Midbrain (tissue), 1 donor: ENCODE measurements around the gene PTPRK.

Source experiments
- DNase-seq: peaks from one replicate; lab custom pipeline; 2025; lab: John Stamatoyannopoulos, UW

PTPRK gene

GRCh38 chr6:128246472-128247260 lies 273.7 kb downstream of the PTPRK start:
- DNase-seq, result no peak

- no peak for DNase-seq
Observed at GRCh38 chr6:128244751-128245405, 275.5 kb downstream of the PTPRK start.

DNA sequence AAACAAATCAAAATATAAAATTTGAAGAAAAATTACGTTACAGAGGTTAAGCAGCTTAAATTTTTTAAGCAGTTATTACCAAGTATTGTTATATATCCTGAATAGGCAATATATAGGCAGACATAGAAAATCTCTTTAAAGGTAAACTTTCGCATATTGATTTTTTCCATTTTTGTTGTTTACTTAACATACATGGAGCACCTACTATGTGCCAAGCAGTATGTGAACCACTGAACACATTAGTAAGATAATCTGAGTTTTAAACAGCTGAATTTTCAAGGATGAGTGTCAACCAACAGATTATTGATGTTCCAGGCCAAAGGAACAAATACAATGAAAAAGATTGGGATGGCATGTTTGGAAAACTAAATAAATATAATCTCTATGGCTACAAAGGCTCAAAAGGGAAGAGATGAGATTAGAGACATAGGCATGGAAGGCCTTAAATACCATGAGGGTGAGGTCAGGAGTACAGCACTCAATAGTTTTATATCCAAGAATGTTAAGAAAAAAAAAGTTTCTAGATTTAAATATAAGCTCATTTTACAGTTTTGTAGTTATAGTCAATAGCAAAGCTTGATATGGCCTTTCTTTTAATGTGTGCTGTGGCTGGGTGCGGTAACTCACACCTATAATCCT lies 277.5 kb downstream of the PTPRK start:
- DNase-seq, result no peak

DNA sequence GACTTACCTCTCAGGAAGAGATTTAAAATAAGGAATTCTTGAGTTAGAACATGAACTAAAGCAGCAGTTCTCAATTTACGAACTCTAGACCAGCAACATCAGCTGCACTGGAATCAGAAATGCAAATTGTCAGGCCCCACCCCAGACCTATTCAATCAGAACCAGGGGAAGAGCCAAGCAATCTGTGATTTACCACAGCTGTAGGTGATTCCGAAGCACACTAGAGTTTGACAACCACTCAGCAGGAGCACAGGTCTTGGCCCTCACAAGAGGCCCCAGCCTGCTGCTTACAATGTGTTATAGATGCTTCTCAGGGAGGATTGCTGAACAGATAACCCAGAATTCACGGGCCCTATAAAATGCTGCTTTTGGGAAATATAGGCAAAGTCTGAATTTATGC lies 279.2 kb downstream of the PTPRK start:
- no peak for DNase-seq

- no peak for DNase-seq
Observed at GRCh38 chr6:128240024-128240428, 280.4 kb downstream of the PTPRK start.

- no peak for DNase-seq
Observed at GRCh38 chr6:128239146-128239545, 281.3 kb downstream of the PTPRK start.

- DNase-seq, result peak; percentile 43
Observed at GRCh38 chr6:128238225-128238624, 282.2 kb downstream of the PTPRK start.

GRCh38 chr6:128235556-128235955 lies 284.8 kb downstream of the PTPRK start:
- DNase-seq, result no peak

GRCh38 chr6:128233531-128233930 lies 286.9 kb downstream of the PTPRK start:
- no peak for DNase-seq

DNA sequence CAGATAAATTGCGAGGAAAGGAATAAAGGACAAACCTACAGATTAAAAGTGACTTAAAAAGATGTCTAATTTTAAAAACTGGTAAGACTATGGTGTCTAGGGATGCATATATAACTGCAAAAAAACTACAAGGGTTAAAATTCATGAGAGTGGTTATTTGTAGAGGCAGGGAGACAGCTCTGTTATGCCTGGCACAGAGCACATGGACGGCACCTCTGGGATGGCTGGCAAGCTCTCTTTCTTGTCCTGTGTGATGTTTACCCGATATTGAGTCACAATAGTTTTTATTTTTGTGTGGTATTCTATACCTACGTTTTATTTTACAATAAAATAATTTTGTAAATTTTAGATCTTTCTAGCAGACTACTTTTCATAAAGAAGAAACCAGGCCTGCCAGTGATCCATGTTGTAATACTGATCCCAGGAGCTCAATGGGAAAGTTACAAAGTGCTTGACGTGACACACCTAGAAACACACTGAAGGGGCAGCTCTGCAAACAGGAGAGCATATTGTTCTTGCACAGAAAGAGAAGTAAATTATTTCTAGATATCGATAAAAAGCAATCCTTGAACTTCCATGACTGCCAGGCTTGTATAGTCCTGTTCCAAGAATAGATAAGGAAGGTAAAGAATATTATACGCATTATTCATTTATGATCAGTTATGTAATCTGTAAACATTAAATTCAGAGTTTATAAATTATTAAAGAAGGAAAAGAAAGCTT lies 290.0 kb downstream of the PTPRK start:
- DNase-seq, result no peak

- no peak for DNase-seq
Observed at GRCh38 chr6:128225612-128226011, 294.8 kb downstream of the PTPRK start.

- no peak for DNase-seq
Observed at GRCh38 chr6:128216917-128217316, 303.5 kb downstream of the PTPRK start.

DNA sequence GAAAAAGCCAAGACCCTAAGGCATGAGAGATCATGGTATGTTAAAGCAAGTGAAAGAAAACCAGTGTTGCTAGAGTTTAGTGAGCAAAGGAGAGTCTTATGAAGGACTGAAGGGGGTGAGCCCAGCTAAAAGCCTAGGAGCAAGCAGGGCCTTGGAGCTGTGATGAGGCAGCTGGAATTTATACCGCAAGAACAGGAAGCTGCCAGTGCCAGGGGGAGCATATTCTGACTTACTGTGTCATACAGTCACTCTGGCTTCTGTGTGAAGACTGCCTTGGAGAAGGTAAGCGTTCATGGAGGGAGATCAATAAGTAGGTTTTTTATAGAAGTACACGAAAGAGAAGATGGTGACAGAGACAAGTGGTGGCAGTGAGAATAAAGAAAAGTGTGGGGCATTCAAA lies 310.6 kb downstream of the PTPRK start:
- no peak for DNase-seq

- no peak for DNase-seq
Observed at GRCh38 chr6:128208851-128209580, 311.4 kb downstream of the PTPRK start.

GRCh38 chr6:128208078-128208477 lies 312.3 kb downstream of the PTPRK start:
- no peak for DNase-seq

DNA sequence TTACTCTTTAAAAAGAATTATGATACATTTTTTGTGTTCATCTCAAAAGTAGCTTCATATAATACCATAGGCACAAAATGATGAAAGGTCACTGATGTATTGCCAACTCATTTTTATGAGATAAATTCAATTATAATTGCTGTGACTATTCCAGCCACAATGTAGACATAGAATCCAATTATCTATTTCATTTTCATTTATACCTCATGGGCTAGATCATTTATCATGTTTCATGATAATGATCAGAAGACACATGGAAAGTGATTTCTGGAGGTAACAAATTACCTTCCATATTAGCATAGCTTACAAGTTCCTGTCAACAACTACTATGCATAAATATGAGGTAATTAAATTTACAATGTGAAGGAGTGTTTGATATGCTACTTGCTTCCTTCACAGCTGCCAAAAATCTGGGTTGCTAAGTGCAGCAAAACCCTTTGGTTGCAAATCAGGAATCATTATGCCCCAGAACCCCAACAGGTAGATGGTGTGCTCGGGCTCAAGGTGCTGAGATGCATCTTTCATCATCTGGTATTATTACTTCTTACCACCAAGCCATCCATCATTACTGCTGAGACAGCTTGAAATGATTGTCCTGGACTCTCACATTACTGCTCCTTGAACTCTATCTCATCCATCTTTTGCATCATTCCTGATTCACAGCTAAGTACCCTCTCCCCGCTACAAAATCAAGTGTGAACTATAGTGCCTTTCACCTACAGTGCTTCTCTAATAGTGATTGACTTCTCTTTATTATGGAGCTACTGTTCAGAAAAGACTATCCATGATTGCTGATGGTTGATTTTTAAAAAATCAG lies 313.6 kb downstream of the PTPRK start:
- DNase-seq, result no peak

DNA sequence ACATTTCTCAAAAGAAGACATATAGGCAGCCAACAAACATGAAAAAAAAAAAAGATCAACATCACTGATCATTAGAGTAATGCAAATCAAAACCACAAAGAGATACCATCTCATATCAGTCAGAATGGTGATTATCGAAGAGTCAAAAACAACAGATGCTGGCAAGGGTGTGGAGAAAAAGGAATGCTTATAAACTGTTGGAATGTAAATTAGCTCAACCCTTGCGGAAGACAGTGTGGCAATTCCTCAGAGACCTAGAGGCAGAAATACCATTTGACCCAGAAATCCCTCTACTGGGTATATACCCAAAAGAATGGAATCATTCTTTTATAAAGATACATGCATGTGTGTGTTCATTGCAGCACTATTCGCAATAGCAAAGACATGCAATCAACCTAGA lies 315.8 kb downstream of the PTPRK start:
- no peak for DNase-seq

- DNase-seq, result no peak
Observed at GRCh38 chr6:128202169-128202765, 318.1 kb downstream of the PTPRK start.

DNA sequence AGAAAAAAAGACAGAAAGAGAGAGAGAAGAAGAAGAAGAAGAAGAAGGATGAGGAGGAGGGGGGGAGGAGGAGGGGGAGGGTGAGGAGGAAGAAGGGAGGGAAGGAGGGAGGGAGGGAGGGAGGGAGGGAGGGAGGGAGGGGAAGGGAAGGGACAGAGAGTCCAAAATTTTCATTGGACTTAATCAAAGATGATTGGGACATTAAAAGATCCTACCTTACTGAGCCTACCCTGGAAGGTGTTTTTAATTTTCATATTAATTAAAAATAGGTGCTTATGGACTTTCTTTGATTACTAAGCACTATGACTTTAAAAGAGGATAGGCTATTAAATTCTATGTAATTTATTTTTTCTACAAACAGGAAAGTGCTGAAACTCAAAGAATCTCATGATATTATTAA lies 319.6 kb downstream of the PTPRK start:
- DNase-seq, result no peak

- no peak for DNase-seq
Observed at GRCh38 chr6:128199461-128199860, 320.9 kb downstream of the PTPRK start.

DNA sequence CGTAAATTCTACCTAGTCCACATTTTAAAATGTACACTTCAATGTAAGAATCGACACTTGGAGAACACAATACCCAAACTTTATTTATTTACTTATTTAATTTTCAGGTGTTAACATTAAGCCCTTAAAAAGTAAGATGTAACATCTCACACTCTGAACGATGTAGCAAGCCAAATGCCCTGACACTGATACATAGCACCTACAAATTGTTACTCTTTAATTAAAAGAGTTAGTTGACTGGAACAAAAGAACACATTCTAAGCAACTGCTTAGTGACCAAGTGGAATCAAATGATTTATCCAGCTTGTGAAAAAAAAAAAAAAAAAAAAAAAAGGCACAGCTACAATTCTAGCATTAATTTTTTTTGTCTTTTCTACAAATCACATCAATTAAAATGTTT lies 327.4 kb downstream of the PTPRK start:
- DNase-seq, result no peak
